HG03135 (cell line): ENCODE results near the gene ADCY1.

ENCODE experiments used
- ATAC-seq: cut with Tn5 transposase; IDR thresholded peaks from one replicate; pipeline ENCODE4 v1.9.1; 2021; ENCODE audit warnings: mild to moderate bottlenecking, moderate library complexity; ENCODE audit not compliant: unreplicated experiment

ADCY1 gene

GRCh38 chr7:45576249-45576929 lies 2.2 kb downstream of the ADCY1 start:
- ATAC-seq, result no peak

GRCh38 chr7:45578022-45578421 lies 3.9 kb downstream of the ADCY1 start:
- no peak for ATAC-seq

- no peak for ATAC-seq
Observed at GRCh38 chr7:45578467-45578866, 4.3 kb downstream of the ADCY1 start.

- no peak for ATAC-seq
Observed at GRCh38 chr7:45579391-45579801, 5.2 kb downstream of the ADCY1 start.

GRCh38 chr7:45580053-45580872 lies 6.1 kb downstream of the ADCY1 start:
- no peak for ATAC-seq

- no peak for ATAC-seq
Observed at GRCh38 chr7:45581271-45581780, 7.2 kb downstream of the ADCY1 start.

- ATAC-seq, result no peak
Observed at GRCh38 chr7:45582136-45582749, 8.1 kb downstream of the ADCY1 start.

GRCh38 chr7:45582868-45583277 lies 8.7 kb downstream of the ADCY1 start:
- ATAC-seq, result no peak

- no peak for ATAC-seq
Observed at GRCh38 chr7:45583296-45583695, 9.1 kb downstream of the ADCY1 start.

GRCh38 chr7:45584261-45585210 lies 10.4 kb downstream of the ADCY1 start:
- no peak for ATAC-seq

- no peak for ATAC-seq
Observed at GRCh38 chr7:45585628-45586027, 11.5 kb downstream of the ADCY1 start.

- ATAC-seq, result no peak
Observed at GRCh38 chr7:45586542-45587520, 12.7 kb downstream of the ADCY1 start.

- ATAC-seq, result no peak
Observed at GRCh38 chr7:45588466-45588865, 14.3 kb downstream of the ADCY1 start.

GRCh38 chr7:45589061-45589460 lies 14.9 kb downstream of the ADCY1 start:
- ATAC-seq, result no peak

GRCh38 chr7:45589915-45590678 lies 15.9 kb downstream of the ADCY1 start:
- no peak for ATAC-seq

GRCh38 chr7:45590679-45591057 lies 16.5 kb downstream of the ADCY1 start:
- no peak for ATAC-seq

- no peak for ATAC-seq
Observed at GRCh38 chr7:45591101-45591906, 17.1 kb downstream of the ADCY1 start.
